ENCODE measurements around the gene ADAMTS16. TPM values are rescaled to one million over a fixed set of nuclear protein-coding genes. Genes with fewer than 3 reads are reported as not detected.

Gene ADAMTS16
- total and polyA plus RNA-seq, 10 donors, result not detected

DNA sequence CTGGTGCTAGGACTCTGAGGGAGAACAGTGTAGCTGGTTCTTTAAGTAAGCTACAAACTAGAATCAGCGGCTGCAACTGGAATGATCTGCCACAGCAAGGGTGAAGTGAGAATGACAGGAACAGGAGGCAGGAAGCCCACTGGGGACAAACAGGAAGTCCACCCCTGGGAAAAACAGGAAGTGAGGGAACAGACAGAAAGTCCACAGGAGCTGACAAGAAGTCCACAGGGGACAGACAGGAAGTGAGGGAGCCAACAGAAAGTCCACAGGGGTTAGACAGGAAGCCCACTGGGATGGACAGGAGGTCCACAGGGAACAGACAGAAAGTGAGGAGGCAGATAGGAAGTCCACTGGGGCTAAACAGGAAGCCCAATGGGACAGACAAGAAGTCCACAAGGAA is 15.5 kb downstream of the ADAMTS16 start:
- Histone ChIP-seq H3K36me3 (no peaks in the 10 kb centered on the region), H3K27ac (no peak overlapping the region), H3K4me3 (no peak overlapping the region), H3K9me3 (peaks cover 0 to 19% (median 7%) of the 10 kb centered on the region in 8 donors), H3K27me3 (replicated peaks in 1 of 7) (no peaks in the 10 kb centered on the region), H3K4me1 (no peaks in the 10 kb centered on the region)
- DNase-seq, result no peak
- intact Hi-C loops (cut with DNase I; ENCODE audit: low total_unique reads), result no loop called here
- 48 to 68% (median 55%) methylated on average over 1 of the region's 1 CpG for WGBS, 5 donors
- TF ChIP-seq, protein P1, sequence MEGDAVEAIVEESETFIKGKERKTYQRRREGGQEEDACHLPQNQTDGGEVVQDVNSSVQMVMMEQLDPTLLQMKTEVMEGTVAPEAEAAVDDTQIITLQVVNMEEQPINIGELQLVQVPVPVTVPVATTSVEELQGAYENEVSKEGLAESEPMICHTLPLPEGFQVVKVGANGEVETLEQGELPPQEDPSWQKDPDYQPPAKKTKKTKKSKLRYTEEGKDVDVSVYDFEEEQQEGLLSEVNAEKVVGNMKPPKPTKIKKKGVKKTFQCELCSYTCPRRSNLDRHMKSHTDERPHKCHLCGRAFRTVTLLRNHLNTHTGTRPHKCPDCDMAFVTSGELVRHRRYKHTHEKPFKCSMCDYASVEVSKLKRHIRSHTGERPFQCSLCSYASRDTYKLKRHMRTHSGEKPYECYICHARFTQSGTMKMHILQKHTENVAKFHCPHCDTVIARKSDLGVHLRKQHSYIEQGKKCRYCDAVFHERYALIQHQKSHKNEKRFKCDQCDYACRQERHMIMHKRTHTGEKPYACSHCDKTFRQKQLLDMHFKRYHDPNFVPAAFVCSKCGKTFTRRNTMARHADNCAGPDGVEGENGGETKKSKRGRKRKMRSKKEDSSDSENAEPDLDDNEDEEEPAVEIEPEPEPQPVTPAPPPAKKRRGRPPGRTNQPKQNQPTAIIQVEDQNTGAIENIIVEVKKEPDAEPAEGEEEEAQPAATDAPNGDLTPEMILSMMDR (IDR thresholded peaks at IDR 0.05 in 8 of 11, conservative IDR thresholded peaks at IDR 0.05 in 3 of 11), result no peak
- TF ChIP-seq POLR2AphosphoS5 (IDR thresholded peaks at IDR 0.05), result no peak
- no peak for TF ChIP-seq POLR2A (IDR thresholded peaks at IDR 0.05)

DNA sequence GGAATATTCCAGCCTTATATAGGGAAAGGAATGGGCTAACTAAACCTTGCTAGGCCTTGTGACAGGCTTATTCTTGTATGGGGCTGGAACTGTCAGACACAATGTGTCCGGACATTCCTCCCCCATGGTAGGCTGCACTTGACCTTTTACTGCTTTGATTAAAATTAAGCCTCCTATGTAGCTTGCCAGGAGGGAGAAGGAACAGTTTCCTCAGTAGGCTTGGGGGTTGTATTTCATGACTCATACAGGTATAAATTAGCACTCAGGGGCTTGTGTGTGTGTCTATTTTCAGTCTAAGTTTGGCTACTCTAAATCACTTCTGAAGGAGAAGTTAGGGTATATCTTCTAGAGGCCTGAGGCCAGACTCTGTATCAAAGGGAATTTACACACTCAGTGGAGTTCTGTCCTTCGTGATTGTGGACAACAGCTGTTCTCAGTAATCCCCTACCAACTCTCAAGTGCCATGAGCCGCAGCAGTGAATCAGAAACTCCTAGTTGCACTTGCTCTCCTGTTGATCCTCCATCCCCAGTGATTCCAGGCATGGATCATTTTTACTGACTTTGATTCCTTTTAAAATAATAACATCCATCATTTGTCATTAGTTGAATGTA is 16.4 kb downstream of the ADAMTS16 start:
- no peak overlapping the region for H3K27ac ChIP-seq
- 55 to 81% (median 75%) methylated on average over 3 of the region's 3 CpGs for WGBS, 5 donors
- no peak for DNase-seq
- H3K36me3 ChIP-seq, result no peaks in the 10 kb centered on the region
- no peaks in the 10 kb centered on the region for H3K27me3 ChIP-seq (replicated peaks in 1 of 7)
- TF ChIP-seq, protein P1 (IDR thresholded peaks at IDR 0.05 in 8 of 11, conservative IDR thresholded peaks at IDR 0.05 in 3 of 11), result no peak
- no peak for TF ChIP-seq POLR2AphosphoS5 (IDR thresholded peaks at IDR 0.05)
- TF ChIP-seq POLR2A (IDR thresholded peaks at IDR 0.05), result no peak
- H3K4me1 ChIP-seq, result no peaks in the 10 kb centered on the region
- H3K4me3 ChIP-seq, result no peak overlapping the region
- intact Hi-C loops (cut with DNase I; ENCODE audit: low total_unique reads), result no loop called here
- H3K9me3 ChIP-seq, result peaks cover 0 to 10% (median 0%) of the 10 kb centered on the region in 8 donors

DNA sequence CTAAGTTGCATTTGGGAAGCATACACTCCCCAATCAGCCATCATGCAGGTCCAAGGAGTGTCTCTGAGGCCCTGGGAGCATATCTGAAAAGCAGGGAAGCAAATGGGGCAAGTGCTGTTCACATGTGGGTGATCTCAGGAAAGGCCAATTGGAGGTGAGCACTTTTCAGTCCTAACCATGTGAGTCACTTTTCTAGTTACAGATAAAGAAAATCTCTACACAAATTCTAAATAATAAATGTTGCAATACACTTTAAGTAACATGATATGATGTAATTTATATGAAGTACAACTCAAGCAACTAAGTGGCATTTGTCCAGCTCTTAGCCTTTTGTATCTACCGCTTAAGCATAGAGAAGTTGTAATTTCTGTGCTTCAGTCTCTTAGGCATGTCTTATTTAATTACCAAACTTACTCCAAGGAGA is 18.4 kb downstream of the ADAMTS16 start:
- no peaks in the 10 kb centered on the region for H3K4me1 ChIP-seq
- WGBS, 5 donors, result 84 to 97% (median 93%) methylated on average over 1 of the region's 1 CpG
- no peak for DNase-seq
- TF ChIP-seq POLR2A (IDR thresholded peaks at IDR 0.05), result no peak
- TF ChIP-seq, protein P1 (IDR thresholded peaks at IDR 0.05 in 8 of 11, conservative IDR thresholded peaks at IDR 0.05 in 3 of 11), result no peak
- TF ChIP-seq POLR2AphosphoS5 (IDR thresholded peaks at IDR 0.05), result no peak
- no peak overlapping the region for H3K27ac ChIP-seq
- intact Hi-C loops (cut with DNase I; ENCODE audit: low total_unique reads), result no loop called here
- peaks cover 0 to 10% (median 0%) of the 10 kb centered on the region in 8 donors for H3K9me3 ChIP-seq
- no peak overlapping the region for H3K4me3 ChIP-seq
- no peaks in the 10 kb centered on the region for H3K36me3 ChIP-seq
- no peaks in the 10 kb centered on the region for H3K27me3 ChIP-seq (replicated peaks in 1 of 7)

DNA sequence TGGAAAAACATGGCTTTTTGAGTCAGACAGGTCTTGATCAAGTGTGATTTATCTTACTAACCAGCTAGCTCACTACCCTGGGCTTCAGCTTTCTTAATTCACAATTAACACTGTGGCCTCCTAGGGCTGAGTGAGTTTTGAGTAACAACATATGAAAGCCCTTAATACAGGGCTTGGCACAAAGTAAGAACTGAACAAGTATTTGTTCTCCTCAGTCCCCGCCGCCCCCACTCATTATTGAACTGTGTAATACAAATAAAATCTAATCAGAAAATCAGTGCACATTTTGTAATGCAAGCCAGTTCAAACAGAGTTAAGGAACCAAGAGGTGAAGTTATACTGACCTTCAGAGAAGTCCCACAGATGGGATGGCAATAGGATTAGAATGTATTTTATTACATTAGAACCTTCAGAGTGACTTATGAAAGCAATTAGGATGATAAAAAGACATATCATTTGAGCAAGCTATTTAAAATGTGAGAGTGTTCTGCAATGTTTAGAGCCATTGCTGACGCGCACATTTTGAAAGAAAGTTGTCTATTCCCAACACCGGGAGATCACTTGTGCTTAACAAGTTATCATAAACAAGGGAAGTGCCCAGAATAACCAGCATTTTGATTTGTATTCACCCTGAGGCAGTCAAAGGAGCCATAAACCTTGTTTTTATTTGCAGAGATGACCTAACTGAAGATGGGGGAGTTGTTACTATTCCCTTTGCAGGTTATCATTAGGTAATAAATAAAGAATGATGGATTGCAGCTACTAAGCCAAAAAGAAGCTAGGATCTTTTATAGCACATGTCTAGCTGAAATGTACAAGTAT is 19.4 kb downstream of the ADAMTS16 start:
- 62 to 72% (median 66%) methylated on average over 5 of the region's 5 CpGs for WGBS, 5 donors
- Histone ChIP-seq H3K4me1 (peaks cover 0 to 9% (median 0%) of the 10 kb centered on the region in 6 donors), H3K4me3 (no peak overlapping the region), H3K27me3 (replicated peaks in 1 of 7) (no peaks in the 10 kb centered on the region), H3K27ac (no peak overlapping the region), H3K9me3 (peaks cover 0 to 10% (median 0%) of the 10 kb centered on the region in 8 donors), H3K36me3 (no peaks in the 10 kb centered on the region)
- TF ChIP-seq POLR2A (IDR thresholded peaks at IDR 0.05), result no peak
- TF ChIP-seq, protein P1 (IDR thresholded peaks at IDR 0.05 in 8 of 11, conservative IDR thresholded peaks at IDR 0.05 in 3 of 11), result no peak
- no peak for TF ChIP-seq POLR2AphosphoS5 (IDR thresholded peaks at IDR 0.05)
- intact Hi-C loops (cut with DNase I; ENCODE audit: low total_unique reads), result no loop called here
- DNase-seq, result no peak
